Activated T-cell treated with anti-CD3 and anti-CD28 coated beads, Interleukin-2, amount 50 U/mL, for 4 hours (primary cell): ENCODE measurements around the gene TSPAN31. TPM values are rescaled to one million over a fixed set of nuclear protein-coding genes. Genes with fewer than 3 reads are reported as not detected.

Source experiments
- ATAC-seq, 2 donors: fragments of 200-7000 bp; cut with Tn5 transposase; one replicate each; pipeline ENCODE4 v1.10.0; 2021
- DNase-seq: peaks from one replicate; pipeline ENCODE4 v3.0.0-alpha.2; 2020
- H3K27me3 Mint-ChIP-seq: one replicate; pipeline ENCODE4 v1.8.0; 2021; ENCODE audit warnings: low read depth, mixed read lengths
- H3K36me3 Mint-ChIP-seq: one replicate; pipeline ENCODE4 v1.8.0; 2022; ENCODE audit warnings: mixed read lengths; ENCODE audit not compliant: insufficient read depth
- H3K4me1 Mint-ChIP-seq: one replicate; pipeline ENCODE4 v1.8.0; 2021; ENCODE audit warnings: low read depth, mixed read lengths
- H3K4me3 Mint-ChIP-seq: one replicate; pipeline ENCODE4 v1.8.0; 2021; ENCODE audit warnings: mild to moderate bottlenecking, moderate library complexity, mixed read lengths
- H3K9me3 Mint-ChIP-seq: one replicate; pipeline ENCODE4 v1.8.0; 2021; ENCODE audit warnings: mixed read lengths
- total RNA-seq, 3 donors: library from RNA; stranded (reverse); gene quantifications; one replicate each; pipeline ENCODE4 v1.2.1, GENCODE V29; 2021

TSPAN31 gene
- total RNA-seq, 3 donors from 2014 or later: 11.5 to 14.9 (median 14.0) TPM

DNA sequence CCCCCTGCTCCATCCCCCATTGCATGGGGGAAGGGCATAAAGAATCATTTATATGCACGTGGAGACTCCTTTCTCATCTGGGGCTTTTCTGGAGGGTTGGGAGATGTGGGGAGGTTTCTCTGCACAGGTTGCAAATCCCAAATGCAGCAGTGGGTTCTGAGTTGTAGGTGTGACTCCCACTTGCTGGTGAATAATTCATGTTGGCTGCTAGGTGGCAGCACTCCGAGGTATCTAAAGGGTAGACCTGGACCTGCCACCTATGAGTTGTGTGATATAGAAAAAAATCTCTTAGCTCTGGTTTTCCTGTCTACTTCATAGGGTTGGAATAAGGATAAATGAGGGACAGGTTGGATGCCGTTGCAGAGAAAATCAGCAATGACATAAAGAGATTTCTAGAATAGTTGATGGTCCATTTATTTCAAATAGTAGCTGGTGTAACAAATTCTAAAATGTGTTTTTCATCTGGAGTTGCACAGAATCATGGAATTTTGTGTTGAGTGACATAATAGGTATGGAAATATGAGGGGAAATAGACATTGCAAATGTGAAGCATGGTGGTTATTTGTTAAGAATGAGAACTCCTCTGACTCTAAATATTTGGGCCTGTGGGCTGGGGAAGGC is 14.6 kb downstream of the TSPAN31 start:
- ATAC-seq: peak; percentile 17 to 18
- H3K9me3 Mint-ChIP-seq: no peaks in the 10 kb centered on the region
- no peak for DNase-seq
- H3K27me3 Mint-ChIP-seq: peaks cover 12% of the 10 kb centered on the region
- H3K36me3 Mint-ChIP-seq: peaks cover 19% of the 10 kb centered on the region
- no peak overlapping the region for H3K4me3 Mint-ChIP-seq
- peaks cover 29% of the 10 kb centered on the region for H3K4me1 Mint-ChIP-seq

DNA sequence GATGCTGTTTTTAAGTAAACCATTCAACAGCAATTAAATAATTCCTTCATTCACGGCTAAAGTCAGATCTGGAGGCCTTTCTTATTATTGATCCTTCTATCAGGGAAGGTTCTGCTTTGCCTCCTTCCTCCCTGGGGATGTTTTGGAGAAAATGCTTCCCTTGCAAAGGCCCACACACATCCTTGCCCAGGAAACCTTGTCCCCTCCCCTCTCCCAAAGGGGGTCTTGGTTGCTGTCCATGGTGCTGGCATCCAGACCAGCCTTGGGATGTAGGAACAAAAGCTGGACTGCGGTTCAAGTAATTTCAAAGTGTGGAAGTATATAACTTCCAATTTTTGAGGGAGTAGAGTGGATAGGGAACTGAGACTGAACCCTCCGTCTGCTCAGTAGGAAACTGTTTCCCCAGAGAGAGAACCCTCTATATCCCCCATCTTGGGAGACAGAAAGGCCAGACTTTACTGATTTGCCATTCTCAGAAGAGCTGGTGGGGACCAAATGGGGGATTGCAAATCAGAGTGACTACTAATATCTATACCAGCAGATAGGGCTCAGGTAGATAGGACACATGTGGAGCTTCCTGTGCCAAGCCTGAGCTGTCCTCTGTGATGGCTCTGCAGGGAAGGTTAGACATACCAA is 15.6 kb downstream of the TSPAN31 start:
- DNase-seq: no peak
- H3K4me3 Mint-ChIP-seq: no peak overlapping the region
- H3K9me3 Mint-ChIP-seq: no peaks in the 10 kb centered on the region
- ATAC-seq: no peak
- peaks cover 15% of the 10 kb centered on the region for H3K27me3 Mint-ChIP-seq
- H3K4me1 Mint-ChIP-seq: peaks cover 32% of the 10 kb centered on the region
- H3K36me3 Mint-ChIP-seq: peaks cover 19% of the 10 kb centered on the region

DNA sequence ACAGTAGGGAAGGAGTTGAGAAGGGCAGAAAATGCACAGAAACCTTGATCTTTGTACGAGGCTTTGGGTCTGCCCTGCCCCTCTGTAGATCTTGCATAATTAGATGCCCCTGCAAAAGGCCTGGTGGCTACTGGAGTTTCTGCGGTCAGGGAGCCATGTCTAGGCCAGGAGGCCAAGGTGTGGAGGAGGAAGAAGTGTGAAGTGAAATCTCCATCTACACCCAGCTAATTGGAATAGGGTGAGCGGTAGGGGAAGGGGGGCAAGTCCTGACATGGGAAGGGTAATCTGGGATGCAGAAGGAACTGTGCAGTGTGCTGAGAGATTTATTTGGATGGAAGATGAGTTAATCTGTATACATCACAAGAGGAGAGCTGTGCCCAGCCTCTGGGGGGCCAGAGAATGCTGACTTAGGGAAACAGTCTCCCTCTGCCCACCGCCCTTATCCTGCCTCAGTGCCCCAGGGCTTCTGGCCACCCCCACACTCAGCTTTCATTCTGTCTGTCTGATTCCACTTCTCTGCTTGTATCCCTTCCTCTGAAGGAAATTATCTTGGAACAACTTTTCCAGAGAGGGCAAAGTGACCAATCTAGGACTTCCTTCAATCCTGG is 16.7 kb downstream of the TSPAN31 start:
- H3K27me3 Mint-ChIP-seq: peaks cover 21% of the 10 kb centered on the region
- H3K4me3 Mint-ChIP-seq: no peak overlapping the region
- DNase-seq (no peak), ATAC-seq (no peak)
- no peaks in the 10 kb centered on the region for H3K9me3 Mint-ChIP-seq
- H3K36me3 Mint-ChIP-seq: peaks cover 19% of the 10 kb centered on the region
- peaks cover 35% of the 10 kb centered on the region for H3K4me1 Mint-ChIP-seq

DNA sequence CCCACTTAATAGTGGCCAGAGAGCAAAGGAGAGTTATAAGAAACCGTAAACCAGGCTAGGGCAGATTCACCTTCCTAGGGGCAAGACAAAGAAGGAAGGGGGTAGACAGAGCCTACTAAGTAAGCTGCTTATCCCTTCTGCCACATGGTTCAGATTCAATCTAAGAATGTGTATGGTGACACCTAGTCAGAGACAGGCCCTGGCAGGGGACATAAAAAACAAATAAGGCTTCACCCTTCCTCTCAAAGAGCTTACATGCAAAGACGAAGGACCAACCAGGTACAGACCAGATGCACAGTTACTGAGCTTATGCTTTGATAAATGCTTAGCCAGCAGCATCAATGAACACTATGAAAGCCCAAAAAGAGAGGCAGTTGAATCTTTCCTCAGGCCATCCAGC is 17.6 kb downstream of the TSPAN31 start:
- Mint-ChIP-seq H3K27me3 (peaks cover 26% of the 10 kb centered on the region), H3K4me1 (peaks cover 32% of the 10 kb centered on the region), H3K9me3 (no peaks in the 10 kb centered on the region), H3K36me3 (peaks cover 19% of the 10 kb centered on the region), H3K4me3 (no peak overlapping the region)
- ATAC-seq (no peak), DNase-seq (no peak)

DNA sequence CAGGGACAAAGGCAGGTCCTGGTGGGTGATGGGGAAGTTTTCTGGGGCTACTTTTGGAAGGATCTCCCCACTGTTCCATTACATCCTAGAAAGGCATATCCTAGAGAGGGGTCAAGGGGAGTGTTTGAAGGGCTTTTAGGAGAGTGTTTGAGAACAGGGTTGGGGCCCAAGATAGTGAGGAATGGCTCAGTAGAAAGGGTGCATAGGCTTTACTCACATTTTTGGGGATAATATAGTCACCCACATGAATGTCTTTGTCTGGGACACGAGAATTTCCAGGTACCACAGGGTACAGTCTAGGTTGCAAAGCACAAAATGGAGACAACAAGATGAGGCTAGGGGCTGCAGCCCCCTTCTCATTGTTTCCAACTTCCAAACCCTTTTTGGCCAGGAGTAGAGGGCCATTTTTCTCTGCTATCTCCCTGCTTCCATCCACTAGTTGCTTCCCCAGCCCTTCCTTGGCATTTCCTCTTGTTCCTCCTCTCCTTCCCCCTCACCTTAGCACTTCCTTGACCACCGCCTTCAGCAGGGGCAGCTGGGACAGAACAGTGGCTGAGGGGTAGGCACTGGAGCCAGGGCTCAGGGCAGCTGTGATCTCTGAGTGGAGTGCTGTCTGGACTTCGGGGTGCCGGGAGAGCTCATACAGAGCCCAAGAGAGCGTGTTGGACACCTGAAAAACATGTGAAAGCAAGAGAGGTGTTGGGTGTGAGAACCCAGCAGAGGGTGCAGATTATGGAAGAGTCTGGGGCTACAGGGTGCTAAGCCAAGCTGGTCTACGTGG is 19.2 kb downstream of the TSPAN31 start:
- Mint-ChIP-seq H3K4me1 (peaks cover 34% of the 10 kb centered on the region), H3K27me3 (peaks cover 26% of the 10 kb centered on the region), H3K9me3 (no peaks in the 10 kb centered on the region), H3K36me3 (peaks cover 22% of the 10 kb centered on the region), H3K4me3 (peak overlapping the region; percentile 90)
- ATAC-seq (no peak), DNase-seq (no peak)

DNA sequence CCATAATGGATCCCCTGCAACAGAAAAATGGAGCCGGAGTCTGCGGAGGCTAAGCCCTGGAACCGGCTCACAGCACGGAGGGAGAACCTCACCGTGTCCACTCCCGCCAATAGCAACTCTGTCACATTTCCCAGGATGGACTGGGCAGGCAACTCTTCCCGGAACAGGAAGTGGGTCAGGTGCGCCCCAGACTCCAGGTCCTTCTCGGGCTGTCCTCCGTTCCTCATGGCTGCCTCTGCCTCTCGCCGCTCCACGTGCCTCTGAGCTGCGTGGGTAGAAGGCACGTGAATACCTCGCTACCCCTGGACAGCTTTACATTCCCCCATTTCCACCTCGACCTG is 19.8 kb downstream of the TSPAN31 start:
- Mint-ChIP-seq H3K27me3 (peaks cover 26% of the 10 kb centered on the region), H3K4me1 (peaks cover 30% of the 10 kb centered on the region), H3K4me3 (peak overlapping the region; percentile 90), H3K36me3 (peaks cover 23% of the 10 kb centered on the region), H3K9me3 (no peaks in the 10 kb centered on the region)
- DNase-seq (no peak), ATAC-seq (peak; percentile 31 to 32)

DNA sequence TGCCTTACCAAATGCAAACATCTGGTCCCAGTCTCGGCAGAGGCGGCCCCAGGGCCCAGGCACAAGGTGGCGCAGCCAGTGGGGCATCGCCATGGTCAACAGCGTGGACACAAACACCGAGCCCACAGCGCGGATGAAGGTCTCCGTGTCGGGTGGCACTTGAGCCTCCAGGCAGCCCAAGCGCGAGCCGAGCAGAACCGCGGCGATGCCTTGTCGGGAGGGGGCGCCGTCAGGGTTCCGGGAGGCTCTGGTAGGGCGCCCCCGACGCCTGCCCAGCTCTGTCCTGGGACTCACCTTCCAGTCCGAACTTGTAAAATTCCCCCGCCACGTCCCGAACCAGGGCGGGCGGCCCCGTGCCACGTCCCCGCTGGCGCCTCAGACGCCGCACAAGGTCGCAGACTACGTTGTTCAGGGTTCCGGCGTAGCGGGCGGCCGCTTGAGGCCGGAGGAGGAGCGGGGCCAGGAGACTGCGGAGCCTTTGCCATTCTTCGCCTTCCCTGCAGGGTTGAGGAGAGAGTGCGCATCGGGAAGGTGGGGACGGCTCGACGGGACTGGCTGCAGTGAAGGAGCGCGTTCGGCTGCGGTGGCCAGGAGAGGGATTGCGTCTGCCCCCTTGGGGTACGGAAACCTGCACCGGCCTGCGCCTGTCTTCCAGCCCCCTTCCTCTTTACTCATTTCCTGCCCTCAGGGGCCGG is 20.3 kb downstream of the TSPAN31 start:
- peaks cover 26% of the 10 kb centered on the region for H3K36me3 Mint-ChIP-seq
- peaks cover 26% of the 10 kb centered on the region for H3K27me3 Mint-ChIP-seq
- DNase-seq: peak; percentile 52
- peak overlapping the region; percentile 90 for H3K4me3 Mint-ChIP-seq
- ATAC-seq: peak; percentile 74 to 80
- H3K9me3 Mint-ChIP-seq: no peaks in the 10 kb centered on the region
- H3K4me1 Mint-ChIP-seq: peaks cover 31% of the 10 kb centered on the region

DNA sequence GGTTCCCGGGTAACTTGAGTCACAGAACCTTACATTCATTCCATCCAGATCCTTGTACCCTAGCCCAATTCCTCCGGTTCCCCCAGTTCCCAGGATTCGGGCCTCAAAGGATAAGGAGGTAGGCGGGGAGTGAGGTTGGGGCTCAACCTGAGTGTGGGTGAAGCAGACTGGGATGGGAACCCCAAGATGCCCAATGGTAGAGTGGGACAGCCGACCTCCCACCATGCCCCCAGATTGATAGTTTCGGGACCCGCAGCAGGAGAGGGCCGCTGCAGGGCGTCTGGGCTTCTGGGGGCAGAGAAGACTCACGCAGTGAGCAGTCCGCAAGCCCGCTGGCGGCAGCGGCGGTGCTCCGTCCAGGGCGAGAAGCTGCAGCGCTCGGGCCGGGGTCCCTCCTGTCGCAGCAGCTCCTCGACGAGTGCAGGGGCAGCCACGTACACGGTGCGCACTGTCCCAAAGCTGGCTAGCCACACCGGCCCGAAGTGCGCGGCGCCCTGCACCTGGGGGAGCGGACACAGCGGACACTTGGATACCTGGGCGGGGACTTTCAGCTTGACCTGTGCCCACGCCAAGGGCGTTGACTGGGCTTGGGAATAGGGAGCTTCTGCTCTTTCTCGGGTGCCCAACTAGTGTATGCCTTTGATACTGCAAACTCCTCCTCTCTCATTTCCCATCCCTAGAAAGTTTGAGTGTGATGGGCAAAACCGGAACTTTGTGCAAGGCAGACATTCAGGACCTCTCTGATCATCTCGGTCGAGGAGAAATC is 21.0 kb downstream of the TSPAN31 start:
- Mint-ChIP-seq H3K36me3 (peaks cover 32% of the 10 kb centered on the region), H3K4me1 (peaks cover 37% of the 10 kb centered on the region), H3K9me3 (no peaks in the 10 kb centered on the region), H3K27me3 (peaks cover 26% of the 10 kb centered on the region), H3K4me3 (peak overlapping the region; percentile 90)
- no peak for DNase-seq
- ATAC-seq: peak; percentile 11 to 18

DNA sequence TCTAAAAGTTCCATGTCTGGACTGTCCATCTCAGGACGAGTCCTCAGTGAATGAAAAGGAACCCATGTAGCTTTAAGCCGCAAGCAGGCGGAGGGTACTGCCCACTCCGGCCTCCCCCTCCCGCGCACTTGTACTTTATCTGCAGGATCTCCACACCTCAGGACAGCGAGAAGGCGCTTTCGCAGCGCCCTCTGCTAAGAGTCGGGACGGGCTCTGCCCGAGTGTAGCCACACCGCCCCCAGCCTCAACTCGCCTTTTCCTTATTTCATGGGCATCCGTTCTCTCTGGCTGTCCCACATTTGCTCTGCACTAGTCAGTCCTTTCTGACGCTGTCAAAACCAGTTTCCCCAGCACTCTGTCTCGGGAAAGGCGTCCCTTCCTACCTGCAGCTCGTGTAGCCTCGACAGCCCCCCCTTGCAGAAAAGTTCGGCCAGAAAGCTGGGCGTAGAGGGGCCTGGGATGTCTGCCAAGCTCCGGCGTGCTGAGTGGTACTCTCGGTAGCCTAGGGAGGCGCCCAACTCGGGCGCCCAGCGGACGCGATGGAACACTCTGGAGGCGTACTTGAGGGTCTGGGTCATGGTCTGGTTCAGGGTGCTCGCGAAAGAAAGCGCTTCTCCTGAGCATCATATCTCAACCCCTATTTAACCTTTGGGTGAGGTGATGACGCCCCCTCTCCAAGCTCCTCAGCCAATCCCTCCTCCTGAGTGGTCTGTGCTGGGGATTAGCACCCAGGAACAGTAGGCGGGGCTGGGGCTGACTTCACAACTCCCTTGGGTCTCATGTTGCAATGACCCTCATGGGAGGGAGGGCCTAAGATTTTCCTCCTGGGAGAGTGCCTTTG is 21.8 kb downstream of the TSPAN31 start, which contains the start of gene CYP27B1:
Gene CYP27B1, minus strand, starts transcription at position 615 of the 841 bp plus-strand sequence. Its CDS starts 37 bp downstream, at position 578.
- no peak for DNase-seq
- peak in 1 of 2 donors; percentile 3 for ATAC-seq
- Mint-ChIP-seq H3K9me3 (no peaks in the 10 kb centered on the region), H3K4me3 (peak within 1 kb of the TSS; percentile 90), H3K4me1 (peaks cover 42% of the 10 kb centered on the region), H3K27me3 (peaks cover 26% of the 10 kb centered on the region), H3K36me3 (peaks cover 33% of the 10 kb centered on the region)

DNA sequence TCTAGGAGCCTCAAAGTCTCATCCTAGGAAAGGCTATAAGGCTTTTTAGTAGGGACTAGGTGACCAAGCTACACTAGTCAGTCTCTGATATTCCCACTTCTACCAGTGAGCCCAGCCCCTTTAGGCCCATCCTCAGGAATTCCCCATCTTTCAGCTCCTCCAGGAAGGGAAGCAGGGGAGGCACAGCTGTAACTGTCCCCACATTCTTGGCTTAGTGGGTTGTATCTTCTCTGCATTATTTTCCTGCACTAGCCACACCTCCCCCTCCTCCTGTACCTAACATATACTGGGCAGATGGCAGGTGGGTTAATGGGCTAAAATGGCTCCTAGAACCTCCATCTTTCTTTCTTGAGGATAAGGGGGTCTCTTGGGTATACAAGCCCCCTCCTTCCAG is 22.5 kb downstream of the TSPAN31 start:
- DNase-seq: no peak
- Mint-ChIP-seq H3K4me1 (peaks cover 44% of the 10 kb centered on the region), H3K27me3 (peaks cover 26% of the 10 kb centered on the region), H3K4me3 (no peak overlapping the region), H3K9me3 (no peaks in the 10 kb centered on the region), H3K36me3 (peaks cover 33% of the 10 kb centered on the region)
- no peak for ATAC-seq

DNA sequence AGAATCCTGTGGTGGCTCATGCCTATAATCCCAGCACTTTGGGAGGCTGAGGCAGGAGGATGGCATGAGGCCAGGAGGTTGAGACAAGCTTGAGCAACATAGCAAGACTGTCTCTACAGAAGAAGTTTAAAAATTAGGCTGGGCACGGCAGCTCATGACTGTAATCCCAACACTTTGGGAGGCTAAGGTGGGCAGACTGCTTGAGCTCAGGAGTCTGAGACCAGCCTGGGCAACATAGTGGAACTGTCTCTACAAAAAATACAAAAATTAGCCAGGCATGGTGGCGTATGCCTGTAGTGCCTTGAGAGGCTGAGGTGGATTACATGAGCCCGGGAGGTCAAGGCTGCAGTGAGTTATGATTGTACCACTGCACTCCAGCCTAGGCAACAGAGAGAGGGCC is 23.0 kb downstream of the TSPAN31 start:
- H3K4me3 Mint-ChIP-seq: no peak overlapping the region
- ATAC-seq (no peak), DNase-seq (no peak)
- no peaks in the 10 kb centered on the region for H3K9me3 Mint-ChIP-seq
- H3K36me3 Mint-ChIP-seq: peaks cover 30% of the 10 kb centered on the region
- peaks cover 26% of the 10 kb centered on the region for H3K27me3 Mint-ChIP-seq
- peaks cover 47% of the 10 kb centered on the region for H3K4me1 Mint-ChIP-seq

DNA sequence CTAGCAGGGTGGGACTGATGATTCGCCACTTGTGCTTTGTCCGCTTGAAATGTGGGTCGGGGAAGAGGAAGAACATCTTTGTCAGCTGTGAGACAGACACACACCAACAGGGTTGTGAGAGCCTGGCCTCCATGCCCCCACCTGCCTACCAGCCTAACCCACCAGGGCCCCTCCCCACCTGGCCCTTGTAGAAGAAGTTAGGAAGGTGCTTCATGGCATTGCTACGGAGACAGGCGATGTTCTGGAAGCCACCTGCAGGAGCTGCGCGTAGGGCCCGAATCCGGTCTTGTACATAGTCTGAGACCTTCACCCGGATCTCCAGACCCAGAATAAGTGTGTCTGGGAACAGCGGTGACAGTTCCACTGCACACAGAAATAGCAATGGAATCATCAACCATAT is 24.8 kb downstream of the TSPAN31 start:
- Mint-ChIP-seq H3K27me3 (peaks cover 15% of the 10 kb centered on the region), H3K9me3 (no peaks in the 10 kb centered on the region), H3K4me3 (peak overlapping the region; percentile 49), H3K4me1 (peaks cover 44% of the 10 kb centered on the region), H3K36me3 (peaks cover 25% of the 10 kb centered on the region)
- ATAC-seq (no peak), DNase-seq (no peak)

DNA sequence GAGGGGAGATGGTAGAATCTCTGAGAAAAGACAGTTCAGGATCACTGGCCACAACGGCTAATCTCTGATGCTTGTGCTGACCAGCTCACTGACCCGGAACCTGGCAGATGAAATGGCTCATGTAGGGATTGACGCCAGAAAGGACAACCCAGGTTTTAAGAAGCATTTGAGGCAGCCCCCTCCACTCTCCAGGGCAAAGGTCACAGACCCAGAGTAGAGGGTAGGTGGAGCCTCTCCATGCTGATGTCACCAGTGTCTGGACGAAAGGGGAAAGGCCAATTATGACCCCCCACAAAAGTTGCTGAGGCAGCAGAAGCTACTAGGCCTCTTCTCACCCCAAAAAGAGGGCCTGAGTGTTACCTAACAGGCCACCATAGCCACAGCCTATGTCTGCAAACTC is 25.9 kb downstream of the TSPAN31 start:
- Mint-ChIP-seq H3K27me3 (peaks cover 10% of the 10 kb centered on the region), H3K36me3 (peaks cover 29% of the 10 kb centered on the region), H3K9me3 (no peaks in the 10 kb centered on the region), H3K4me3 (peak overlapping the region; percentile 98), H3K4me1 (peaks cover 37% of the 10 kb centered on the region)
- no peak for ATAC-seq
- DNase-seq: no peak
